Measurements from ENCODE around the gene ZNF215.
"Not testable (repeated sequence)": the region's sequence is repeated elsewhere in the genome, so short reads cannot be mapped to it uniquely, and the experiment has no call there.

ZNF215 gene

DNA sequence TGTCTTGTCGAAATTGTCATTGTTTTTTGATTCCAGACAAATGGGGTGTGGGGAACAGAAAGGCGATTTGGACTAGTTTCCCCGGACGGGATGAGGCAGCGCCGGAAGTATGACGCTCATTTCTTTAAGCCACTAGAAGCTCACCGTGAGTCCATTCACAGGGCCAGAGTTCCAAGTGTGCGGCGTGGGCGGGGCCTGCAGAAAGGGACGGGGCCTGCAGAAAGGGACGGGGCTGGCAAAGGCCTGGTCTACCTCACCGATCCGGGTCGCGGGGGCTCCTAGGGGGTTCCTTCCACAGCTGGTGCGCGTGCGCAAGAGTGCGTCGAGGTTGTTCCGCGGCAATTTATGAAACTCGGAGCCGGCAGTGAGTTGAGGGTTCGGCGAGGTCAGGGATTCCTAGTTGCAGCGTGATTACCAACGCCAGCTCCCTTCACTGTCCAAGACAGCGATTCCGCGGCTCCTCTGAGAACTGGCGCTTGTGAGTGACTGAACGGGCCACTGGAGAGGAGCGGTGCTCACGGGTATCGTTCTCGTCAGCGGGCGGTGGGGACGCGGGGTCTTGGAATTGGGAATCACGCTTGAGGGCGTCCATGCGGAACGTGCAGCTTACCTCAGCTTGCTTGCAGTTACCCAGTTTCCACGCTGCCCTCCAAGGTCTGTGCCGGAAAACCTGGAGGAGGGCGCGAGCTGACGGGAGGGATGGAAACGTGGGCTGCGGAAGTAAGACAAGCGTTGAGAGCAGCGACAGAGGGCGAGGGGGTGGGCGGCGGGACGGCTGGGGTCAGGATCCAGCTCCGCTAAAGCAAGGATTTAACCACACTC is at the start of gene ZNF215:
Gene ZNF215, plus strand, starts transcription at position 219 of the 822 bp plus-strand sequence. CDS start 5,847 bp downstream, outside the sequence.
- peak; percentile 17 for DNase-seq (ENCODE audit: low spot score)

DNA sequence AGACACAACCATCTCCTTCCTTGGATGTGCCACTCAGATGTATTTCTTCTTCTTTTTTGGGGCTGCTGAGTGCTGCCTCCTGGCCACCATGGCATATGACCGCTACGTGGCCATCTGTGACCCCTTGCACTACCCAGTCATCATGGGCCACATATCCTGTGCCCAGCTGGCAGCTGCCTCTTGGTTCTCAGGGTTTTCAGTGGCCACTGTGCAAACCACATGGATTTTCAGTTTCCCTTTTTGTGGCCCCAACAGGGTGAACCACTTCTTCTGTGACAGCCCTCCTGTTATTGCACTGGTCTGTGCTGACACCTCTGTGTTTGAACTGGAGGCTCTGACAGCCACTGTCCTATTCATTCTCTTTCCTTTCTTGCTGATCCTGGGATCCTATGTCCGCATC is 49.3 kb upstream of the ZNF215 start:
- no peak for DNase-seq (ENCODE audit: low spot score)

DNA sequence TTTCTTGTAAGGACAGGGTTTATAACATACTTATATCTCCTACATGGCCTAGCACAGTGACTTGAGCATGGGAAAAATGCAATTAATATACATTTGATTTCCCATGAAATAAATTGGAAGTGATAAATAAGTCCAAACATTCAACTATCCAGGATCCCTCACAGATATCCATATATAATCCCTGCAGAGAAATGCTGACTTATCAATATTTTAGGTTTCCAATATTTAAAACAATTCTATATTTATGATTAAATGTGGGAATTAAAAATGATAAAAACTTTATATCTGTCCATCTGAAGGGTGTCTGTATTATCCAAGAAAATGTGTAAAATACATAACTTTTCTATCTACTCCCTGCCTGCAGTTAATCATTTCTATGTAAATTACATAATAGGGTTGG is 43.5 kb upstream of the ZNF215 start:
- no peak for DNase-seq (ENCODE audit: low spot score)

DNA sequence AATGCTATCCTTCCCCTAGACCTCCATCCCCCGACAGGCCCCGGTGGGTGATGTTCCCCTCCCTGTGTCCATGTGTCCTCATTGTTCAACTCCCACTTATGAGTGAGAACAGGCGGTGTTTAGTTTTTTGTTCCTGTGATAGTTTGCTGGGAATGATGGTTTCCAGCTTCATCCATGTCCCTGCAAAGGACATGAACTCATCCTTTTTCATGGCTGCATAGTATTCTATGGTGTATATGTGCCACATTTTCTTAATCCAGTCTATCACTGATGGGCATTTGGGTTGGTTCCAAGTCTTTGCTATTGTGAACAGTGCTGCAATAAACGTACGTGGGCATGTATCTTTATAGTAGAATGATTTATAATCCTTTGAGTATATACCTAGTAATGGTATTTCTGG is 38.5 kb upstream of the ZNF215 start:
- DNase-seq (ENCODE audit: low spot score): not testable (repeated sequence)

DNA sequence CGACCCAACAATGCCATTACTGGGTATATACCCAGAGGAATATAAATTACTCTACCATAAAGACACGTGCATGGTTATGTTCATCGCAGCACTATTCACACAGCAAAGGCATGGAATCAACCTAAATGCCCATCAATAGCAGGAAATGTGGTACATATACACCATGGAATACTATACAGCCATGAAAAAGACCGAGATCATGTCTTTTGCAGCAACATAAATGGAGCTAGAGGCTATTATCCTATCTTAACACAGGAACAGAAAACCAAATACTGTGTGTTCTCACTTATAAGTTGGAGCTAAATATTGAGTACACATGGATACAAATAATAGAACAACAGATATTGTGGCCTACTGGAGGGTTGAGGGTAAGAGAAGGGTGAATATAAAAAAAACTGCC is 37.4 kb upstream of the ZNF215 start:
- DNase-seq (ENCODE audit: low spot score): no peak

DNA sequence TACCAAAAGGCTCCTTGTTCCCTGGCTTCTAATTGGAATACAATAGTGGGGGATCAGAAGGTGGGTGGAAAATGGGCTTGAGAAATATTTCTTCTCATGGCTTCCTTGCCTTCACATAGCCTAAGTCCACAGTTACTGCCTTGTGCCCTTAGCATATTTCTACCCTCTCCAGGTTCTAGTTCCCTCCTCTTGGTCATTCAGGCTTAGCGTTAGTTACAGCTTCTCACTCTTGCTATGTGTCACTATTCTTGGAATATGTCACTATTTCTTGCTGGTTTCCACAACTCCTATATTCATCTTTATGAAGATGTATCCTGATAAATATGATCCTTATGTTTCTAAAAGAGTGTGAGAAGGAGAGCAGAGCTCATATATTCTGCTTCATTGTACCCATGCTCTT is 36.4 kb upstream of the ZNF215 start:
- no peak for DNase-seq (ENCODE audit: low spot score)

DNA sequence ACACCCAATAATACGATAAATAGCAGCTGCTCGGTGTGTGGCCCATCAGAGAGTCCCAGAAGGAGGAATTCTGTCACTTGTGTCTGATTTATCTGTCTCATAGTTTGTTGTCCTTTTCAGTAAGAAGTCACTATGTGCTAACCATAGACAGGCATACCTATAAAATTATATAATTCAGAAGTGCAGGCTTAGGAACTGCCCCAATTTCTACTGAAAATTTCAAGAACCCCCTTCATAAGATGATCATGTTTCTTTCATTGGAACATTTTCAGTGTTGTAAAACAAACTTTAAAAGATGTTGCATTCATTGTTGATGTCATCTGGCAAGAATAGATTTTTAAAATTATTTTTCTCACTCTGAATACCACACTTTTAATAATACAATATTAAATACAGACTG is 33.8 kb upstream of the ZNF215 start, which contains the start of gene OR2D2:
Gene OR2D2, minus strand, starts transcription at position 101 of the 400 bp plus-strand sequence. Its CDS starts 0 bp downstream, at position 101.
- no peak for DNase-seq (ENCODE audit: low spot score)

DNA sequence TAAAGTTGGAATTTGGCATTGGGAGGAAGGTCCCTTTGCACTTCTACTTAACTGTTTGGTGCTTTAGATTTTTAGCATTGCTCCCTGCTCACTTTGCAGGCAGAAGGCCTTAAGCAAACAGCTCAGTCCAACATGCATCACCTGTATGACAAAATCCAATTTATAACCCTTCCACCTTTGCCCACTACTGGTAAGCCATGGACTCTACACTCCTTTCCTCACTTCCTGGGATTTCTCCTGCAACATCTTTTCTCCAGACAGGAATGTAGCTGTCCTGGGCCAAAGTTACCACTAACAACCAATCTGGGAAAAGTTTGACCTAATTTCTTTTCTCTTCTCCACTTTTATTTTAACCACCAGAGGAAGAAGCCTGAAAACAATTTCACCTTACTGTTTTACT is 32.1 kb upstream of the ZNF215 start:
- no peak for DNase-seq (ENCODE audit: low spot score)

DNA sequence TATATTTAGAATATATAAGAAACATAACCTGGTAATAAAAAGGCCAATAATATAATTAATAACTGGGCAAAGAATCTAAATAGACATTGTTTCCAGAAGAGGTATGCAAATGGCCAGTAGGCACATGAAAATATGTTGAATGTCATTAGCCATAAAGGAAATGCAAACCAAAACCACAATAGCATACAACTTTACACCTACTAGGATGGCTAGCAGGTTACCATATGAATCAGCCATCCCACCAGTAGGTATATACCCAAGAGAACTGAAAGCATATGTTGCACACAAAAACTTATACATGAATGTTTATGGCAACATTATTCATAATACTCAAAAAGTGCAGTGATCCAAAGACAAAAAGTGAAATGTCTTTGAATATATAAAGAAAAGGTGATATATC is 31.2 kb upstream of the ZNF215 start:
- DNase-seq (ENCODE audit: low spot score): no peak

DNA sequence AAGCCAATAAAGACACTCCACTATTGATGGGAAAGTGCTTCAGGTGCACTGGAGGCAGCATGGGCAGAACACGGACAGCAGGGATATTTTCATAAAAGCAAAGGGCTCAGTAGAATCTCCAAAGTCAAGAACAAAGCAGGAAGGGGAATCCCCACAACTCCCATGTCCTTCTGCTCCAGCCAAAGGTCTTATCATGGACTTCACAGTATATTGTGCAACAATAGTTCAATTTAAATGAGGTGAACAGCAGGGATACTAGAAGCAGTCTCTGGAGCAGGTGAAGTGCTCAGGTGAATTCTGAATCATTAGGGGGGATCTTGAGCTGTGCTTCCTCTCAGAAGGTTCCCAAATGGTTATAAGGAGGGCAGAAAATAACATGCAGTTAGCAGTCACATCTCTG is 27.3 kb upstream of the ZNF215 start:
- no peak for DNase-seq (ENCODE audit: low spot score)

DNA sequence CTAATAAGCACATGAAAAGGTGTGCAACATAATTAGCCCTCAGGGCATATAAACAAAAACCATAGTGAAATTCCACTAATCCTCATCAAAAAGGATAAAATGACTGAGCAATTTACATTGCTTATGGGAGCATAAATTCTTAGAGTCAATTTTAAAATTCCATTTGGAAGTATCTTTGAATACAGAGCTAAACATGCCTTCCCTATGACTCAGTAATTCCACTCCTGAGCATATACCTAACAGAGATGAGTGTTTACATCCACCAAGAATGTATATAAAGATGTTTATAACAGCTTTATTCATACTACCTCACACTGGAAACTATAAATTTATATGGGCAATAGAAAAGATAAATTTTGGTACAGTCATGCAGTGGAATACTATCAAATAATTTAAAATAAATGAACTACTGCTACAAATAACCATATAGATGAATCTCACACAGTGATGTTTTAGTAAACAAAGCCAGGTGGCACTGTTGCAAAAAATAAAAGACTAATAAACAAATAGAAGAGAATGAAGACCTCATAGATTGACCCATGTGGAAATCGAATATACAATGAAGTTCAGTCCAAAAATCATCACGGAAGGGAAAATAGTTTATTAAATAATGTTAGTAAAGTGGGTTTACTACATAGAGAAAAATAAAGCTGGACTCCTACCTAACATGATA is 25.8 kb upstream of the ZNF215 start:
- no peak for DNase-seq (ENCODE audit: low spot score)

DNA sequence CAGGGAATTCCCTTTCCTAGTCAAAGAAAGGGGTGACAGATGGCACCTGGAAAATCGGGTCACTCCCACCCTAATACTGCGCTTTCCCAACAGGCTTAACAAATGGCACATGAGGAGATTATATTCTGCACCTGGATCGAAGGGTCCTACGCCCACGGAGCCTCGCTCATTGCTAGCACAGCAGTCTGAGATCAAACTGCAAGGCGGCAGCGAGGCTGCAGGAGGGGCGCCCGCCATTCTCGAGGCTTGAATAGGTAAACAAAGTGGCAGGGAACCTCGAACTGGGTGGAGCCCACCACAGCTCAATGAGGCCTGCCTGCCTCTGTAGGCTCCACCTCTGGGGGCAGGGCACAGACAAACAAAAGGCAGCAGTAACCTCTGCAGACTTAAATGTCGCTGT is 21.4 kb upstream of the ZNF215 start:
- not testable (repeated sequence) for DNase-seq (ENCODE audit: low spot score)

DNA sequence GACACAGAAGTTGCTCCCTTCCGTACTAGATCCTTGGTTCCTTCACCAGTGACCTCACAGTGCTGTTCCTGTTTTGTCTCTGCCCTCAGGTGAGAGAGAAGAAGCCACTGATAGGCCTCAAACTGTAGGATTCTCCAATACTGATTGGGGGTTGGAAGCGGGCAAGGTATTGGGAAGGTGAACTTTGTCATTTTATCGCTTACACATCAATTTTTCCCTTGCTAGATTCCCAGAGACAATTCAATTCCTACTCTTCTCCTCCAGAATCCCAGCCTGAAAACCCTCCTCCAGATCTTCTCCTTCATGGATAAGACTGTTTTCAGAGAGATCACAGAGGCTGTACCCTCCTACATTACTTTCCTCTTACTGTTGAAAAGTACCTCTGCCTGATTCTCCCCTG is 14.8 kb upstream of the ZNF215 start:
- no peak for DNase-seq (ENCODE audit: low spot score)

DNA sequence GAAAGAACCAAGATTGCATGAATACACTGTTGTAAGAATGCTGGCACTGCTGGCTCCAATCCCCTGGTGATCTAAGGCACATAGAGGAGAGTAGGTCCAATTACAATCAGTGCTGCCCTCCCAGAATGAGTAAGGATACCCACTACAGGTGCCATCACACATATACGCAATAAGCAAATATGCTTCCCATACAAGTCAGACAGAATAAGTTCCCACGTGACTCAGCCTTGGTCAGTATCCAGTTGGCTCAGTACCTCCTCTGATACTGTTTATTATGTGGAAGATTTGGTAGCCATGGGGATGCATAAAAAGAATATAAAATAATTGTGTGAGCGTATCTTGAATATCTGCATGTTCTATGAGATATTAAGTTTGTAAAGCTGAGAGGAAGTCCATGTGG is 14.3 kb upstream of the ZNF215 start:
- DNase-seq (ENCODE audit: low spot score): no peak

DNA sequence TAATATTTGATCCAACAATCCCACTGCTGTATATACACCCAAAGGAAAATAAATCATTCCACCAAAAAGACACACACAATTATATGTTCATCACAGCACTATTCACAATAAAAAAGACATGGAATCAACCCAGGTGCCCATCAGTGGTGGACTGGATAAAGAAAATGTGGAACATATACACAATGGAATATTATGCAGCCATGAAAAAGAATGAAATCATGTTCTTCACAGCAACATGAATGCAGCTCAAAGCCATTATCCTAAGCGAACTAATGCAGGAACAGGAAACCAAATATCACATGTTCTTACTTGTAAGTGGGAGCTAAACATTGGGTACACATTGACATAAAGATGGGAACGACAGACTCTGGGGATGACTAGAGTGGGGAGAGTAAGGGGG is 6.5 kb upstream of the ZNF215 start:
- no peak for DNase-seq (ENCODE audit: low spot score)

DNA sequence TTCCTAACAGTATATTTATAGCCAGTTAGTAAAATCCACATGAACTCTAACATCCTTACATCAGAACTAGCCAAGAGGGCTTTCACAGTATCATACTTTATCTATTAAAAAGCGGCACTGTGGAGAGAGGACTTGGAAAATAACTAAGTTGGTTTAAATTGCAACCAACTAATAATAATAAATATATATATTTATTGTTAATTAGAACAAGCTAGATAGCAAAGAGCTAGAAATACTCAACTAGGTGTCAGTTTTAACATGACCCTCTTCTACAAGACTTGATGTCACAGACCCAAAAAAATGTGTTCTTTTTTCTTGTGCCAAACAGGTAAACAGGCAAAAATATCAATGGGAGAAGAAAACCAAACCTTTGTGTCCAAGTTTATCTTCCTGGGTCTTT is 5.5 kb upstream of the ZNF215 start, which contains the start of gene OR2D3:
Gene OR2D3, plus strand, starts transcription at position 301 of the 400 bp plus-strand sequence. Its CDS starts 0 bp downstream, at position 301.
- DNase-seq (ENCODE audit: low spot score): no peak

DNA sequence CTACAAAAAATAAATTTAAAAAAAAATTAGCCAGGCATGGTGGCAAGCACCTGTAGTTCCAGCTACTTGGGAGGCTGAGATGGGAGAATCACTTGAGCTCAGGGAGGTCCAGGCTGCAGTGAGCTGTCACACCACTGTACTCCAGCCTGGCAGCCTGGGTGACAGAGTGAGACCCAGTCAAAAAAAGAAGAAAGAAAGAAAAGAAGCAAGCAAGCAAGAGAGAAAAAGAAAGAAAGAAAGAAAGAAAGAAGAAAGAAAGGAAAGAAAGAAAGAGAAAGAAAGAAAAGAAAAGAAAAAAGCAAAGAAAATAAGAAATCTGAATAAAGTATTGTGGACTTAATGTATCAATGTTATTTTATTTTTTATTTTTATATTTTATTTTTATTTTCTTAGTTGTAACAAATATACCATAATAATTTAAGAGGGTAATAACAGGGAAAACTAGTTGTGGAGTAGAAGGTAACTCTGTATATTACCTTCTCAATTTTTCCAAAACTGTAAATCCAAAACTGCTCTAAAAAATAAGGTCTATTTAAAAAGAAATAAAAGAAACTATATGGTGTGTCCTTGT is 1.1 kb upstream of the ZNF215 start:
- no peak for DNase-seq (ENCODE audit: low spot score)

DNA sequence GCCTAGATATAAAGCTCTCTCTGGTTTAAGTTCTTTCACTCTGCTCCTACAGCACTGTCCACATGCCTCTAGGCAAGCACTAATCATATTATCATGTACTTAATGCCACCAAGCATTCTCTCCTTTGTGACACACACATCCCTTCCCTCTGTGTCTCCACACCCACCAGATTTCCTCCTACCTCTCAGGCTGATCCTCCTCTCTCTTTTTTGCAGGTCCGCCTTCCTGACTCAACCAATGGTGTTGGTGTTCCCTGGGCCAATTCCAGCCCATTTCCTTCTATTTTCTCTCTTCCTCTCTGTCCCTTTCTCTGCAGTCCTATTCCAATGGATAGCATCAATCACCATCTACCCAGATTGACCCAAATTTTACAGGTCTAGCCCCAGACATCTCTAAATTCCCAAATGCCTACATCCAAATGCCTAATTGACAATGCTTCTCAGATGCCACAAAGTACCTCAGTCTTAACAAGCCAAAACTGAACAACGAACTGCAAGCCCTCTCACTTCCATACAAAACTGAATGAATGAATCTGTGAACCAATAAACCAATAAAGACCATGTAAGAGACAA is 504 bp upstream of the ZNF215 start:
- no peak for DNase-seq (ENCODE audit: low spot score)

DNA sequence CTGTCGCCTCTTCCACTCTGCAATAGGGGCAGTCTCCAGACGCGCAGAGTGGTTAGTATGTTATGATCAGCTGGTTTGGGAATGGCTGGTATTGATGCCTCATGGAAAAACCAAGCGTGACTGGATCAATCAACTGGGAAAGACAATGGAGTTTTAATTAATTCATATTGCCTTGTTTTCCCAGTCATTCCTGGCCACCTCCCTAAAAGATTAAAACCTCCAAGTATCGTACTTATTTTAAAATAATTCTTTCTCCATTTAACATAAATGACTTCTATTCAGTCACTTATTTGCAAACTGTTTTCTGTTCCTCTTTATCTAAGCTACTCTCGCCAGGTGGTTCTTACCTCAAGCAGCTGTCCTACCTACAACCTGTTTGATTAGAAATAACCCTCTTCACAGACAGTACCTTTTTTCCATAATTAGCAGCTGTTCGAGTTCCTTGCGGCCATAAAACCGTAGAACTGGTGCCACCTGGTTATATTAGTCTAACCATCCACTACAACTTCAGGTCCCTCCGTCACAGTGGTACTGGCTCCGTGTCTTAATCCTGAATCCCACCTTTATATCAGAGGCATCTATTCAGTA is 898 bp downstream of the ZNF215 start:
- no peak for DNase-seq (ENCODE audit: low spot score)

DNA sequence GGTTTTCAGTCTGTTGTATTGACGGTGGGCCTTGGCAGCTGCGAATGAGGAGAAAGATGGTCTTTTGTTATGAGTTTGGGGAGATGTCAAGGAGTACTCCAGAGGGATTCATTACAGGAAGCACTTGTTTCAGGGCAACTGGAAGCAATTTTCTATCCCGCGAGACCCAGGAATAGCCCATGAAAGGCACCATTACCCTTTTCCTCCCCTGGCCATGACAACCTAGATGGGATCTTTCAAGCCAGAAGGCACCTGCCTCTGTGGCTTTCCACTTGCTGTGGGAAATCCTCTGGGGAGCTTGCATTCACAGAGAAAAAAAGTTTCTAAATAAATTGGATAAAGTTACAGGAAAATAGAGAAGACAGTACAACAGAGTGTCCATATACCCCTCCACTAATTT is 2.7 kb downstream of the ZNF215 start:
- no peak for DNase-seq (ENCODE audit: low spot score)

DNA sequence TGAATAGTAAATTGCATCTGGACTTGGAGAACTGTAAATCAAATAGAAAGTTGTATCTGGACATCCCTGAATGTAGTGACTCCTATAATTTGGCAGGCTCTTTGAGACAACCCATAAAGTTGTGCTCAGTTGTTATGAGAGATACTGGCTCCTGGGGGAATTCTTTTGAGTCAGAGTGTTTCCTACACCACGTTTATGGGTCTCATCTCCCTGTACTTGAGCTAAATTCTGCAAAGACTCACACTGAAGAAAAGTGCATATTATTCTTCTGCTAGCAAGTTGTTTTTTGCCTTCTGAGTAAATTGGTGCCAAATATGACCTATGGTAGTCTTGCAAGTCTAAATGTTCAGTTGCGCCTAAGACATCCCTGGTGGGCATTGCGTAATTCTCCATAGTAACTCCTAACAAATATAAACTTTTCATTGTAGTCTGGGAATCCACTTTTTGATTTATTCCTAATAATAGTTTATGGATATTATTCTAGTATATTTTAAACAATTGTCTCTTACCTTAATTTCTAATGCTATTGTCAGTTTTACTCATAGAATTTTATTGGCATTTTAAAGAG is 5.0 kb downstream of the ZNF215 start:
- DNase-seq (ENCODE audit: low spot score): no peak

DNA sequence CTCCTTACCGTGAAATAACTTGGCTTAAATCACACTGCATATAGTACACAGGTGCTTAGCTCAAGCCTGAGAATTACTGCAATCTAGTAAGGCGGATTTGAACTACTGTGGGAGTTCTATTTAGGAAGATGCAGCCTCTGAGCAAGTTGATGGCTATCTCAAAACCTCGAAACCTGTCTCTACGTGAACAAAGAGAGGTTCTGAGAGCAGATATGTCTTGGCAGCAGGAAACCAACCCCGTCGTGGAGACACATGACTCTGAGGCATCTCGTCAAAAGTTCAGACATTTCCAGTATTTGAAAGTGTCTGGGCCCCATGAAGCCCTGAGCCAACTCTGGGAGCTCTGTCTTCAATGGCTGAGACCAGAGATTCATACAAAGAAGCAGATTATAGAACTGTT is 5.9 kb downstream of the ZNF215 start:
- DNase-seq (ENCODE audit: low spot score): no peak

Data from pons (tissue), 1 donor.